ENCODE data around the gene PFKM.
"Not testable (repeated sequence)": the region's sequence is repeated elsewhere in the genome, so short reads cannot be mapped to it uniquely, and the experiment has no call there.

DNA sequence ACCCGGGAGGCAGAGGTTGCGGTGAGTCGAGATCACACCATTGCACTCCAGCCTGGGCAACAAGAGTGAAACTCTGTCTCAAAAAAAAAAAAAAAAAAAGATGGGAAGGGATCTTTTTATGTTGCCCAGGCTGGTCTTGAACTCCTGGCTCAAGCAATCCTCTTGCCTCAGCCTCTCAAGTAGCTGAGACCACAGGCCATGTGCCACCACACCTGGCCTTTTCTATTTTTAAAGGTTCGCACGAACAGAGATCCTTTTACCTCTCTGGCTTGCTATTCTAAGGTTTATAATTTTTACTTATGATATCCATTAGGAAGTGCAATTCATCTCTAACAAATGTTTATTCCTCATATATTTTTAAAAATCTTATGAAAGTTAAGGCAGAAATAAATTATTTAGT is 6.4 kb downstream of the PFKM start:
- TF ChIP-seq, protein P1, sequence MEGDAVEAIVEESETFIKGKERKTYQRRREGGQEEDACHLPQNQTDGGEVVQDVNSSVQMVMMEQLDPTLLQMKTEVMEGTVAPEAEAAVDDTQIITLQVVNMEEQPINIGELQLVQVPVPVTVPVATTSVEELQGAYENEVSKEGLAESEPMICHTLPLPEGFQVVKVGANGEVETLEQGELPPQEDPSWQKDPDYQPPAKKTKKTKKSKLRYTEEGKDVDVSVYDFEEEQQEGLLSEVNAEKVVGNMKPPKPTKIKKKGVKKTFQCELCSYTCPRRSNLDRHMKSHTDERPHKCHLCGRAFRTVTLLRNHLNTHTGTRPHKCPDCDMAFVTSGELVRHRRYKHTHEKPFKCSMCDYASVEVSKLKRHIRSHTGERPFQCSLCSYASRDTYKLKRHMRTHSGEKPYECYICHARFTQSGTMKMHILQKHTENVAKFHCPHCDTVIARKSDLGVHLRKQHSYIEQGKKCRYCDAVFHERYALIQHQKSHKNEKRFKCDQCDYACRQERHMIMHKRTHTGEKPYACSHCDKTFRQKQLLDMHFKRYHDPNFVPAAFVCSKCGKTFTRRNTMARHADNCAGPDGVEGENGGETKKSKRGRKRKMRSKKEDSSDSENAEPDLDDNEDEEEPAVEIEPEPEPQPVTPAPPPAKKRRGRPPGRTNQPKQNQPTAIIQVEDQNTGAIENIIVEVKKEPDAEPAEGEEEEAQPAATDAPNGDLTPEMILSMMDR (IDR thresholded peaks at IDR 0.05): not testable (repeated sequence)
- TF ChIP-seq POLR2A, POLR2AphosphoS5 (IDR thresholded peaks at IDR 0.05): not testable (repeated sequence)
